SH-SY5Y (cell line): ENCODE data around the gene CD180.

Experiments
- GATA2 ChIP-seq: IDR thresholded peaks from 2 replicates; pipeline ENCODE4 v1.6.1; 2011; ENCODE audit warnings: mild to moderate bottlenecking, low read depth, low read length
- GATA3 ChIP-seq: IDR thresholded peaks from 2 replicates; pipeline ENCODE4 v1.6.1; 2011; ENCODE audit warnings: low read depth, mild to moderate bottlenecking, low read length, moderate library complexity

DNA sequence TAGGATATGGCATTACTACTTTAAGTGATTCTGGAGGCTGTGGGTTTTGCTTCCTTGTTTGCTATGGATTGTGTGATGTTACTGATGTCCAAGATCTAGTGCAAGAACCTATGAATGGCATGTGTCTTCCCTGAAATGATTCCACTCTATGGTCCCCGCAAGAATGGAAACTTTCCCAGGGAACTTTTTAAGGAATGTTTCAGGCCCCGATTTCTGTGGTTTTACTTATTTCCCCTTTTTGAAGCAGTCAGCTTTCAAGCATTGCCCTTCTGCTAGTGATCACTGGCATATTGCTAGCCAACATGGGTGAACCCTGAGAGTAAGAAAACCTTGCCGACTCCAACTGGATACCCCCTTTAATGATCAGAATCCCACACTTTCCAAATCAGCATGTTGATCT is 26.6 kb upstream of the CD180 start:
- TF ChIP-seq GATA3 (no peak), GATA2 (no peak)
